SK-N-SH treated with all-trans-retinoic acid at 6 μM for 48 hours (cell line): Measurements from ENCODE around the gene PRKACA.

Experiments used
- ARNTL ChIP-seq: fragments of 450-650 bp; formaldehyde crosslinking; IDR thresholded peaks from 2 replicates; pipeline ENCODE4 v1.5.0; 2020; ENCODE audit warnings: low read depth, mild to moderate bottlenecking, moderate library complexity, borderline replicate concordance
- ZFP3 ChIP-seq: fragments of 250-450 bp; sonication (Bioruptor Pico); IDR thresholded peaks from 2 replicates; pipeline ENCODE4 v1.5.0; 2020; ENCODE audit warnings: mild to moderate bottlenecking, moderate library complexity
- ZFP30 ChIP-seq: fragments of 450-650 bp; formaldehyde crosslinking; IDR thresholded peaks from 2 replicates; pipeline ENCODE4 v1.5.0; 2022; ENCODE audit warnings: mild to moderate bottlenecking, moderate library complexity

DNA sequence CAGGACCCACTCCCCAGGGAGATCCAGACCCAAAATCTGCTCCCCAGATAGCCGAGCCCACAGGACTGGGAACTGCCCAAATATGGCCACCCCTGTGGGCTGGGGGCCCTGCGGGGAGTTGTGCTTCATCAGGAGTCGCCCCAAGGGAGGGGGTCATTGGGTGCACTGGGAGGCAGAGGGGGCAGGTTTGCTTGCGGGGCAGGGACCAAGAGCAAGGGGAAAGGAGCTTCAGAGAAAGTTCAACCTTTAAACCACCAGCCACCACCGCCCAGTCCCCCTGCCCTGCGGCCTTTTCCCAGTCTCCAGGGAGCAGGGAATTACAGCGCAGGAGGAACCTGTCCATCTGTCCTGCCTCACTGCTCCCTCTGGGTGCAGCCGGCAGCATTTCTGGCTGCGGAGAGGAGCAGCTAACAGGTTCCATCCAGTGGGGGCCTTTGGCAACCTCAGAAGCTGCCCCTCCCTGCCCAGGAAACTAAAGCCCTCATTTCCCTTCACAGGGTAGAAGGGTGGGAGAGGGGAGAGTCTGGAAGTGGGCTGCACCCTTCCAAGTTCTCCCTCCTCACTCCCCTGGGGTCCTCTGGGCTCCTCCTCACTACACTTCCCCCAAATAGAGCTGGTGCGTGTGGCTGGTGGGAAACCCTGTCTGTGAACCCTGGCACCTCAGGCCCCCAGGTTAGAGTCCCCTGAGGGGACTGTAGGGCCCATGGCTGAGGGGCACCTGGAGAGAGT, 32.6 kb upstream of the PRKACA start:
- TF ChIP-seq ZFP30, result no peak
- TF ChIP-seq ARNTL, result no peak
- no peak for TF ChIP-seq ZFP3 (CRISPR knock-in tag)
